Regular cardiac myocyte (primary cell): ENCODE results near the gene NRF1. TPM values are rescaled to one million over a fixed set of nuclear protein-coding genes. Genes with fewer than 3 reads are reported as not detected.

Experiments used
- total RNA-seq: library from RNA; depleted of rRNA; stranded (reverse); fragments of >200 nt; gene quantifications from 2 replicates; pipeline ENCODE4 v1.2.3, GENCODE V29; 2014

The NRF1 gene
- total RNA-seq: 11.3 and 12.3 TPM in 2 replicates

DNA sequence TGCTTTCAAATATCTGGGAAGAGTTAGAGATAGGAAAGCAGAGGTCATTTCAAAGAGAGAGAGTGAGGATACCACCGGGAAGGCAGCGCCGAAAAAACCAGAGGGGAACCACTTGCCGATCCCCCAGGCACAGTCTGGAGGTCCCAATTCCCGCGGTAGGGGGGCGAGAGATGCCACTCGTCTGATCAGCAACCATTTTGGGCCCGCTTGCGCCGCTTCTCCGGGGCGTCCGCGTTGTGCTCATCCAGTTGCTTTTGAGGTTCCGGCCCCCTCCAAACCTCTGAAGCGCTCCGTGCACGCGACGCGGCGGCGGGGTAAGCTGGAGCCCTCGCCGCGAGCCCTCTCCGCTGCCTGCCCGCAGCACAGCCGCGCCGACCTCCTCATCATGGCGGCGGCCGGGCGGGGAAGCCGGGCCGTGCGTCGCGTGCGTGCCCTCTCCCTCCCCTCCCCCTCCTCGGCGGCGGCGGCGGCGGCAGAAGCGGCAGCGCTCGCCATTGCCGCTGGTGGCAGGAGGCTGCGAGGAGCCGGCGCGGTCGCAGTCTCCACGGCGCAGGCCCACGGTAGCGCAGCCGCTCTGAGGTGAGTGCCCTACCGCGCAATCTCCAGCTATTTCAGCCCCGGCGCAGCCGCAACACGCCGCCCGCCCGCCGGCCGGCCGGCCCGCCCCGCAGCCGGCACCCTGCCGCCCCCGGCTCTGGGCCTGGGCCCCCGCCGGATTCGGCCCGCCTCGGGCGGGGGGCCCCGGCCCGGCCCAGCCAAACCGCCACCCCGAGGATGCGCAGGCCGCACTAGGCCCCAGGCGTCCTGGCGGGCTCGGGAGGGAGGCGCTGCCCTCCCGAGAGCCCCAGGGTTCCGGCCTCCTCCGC, at the start of gene NRF1:
NRF1 (plus strand) TSS at position 475 of the 866 bp plus-strand sequence. CDS start 45,632 bp downstream, outside the sequence.

Other genes with a start within 250 kb of the NRF1 start
- 5.2 and 5.9 TPM in 2 replicates for gene STRIP2, start 177.3 kb upstream of the NRF1 start, total RNA-seq
- gene SMKR1, start 109.2 kb upstream of the NRF1 start, total RNA-seq: not detected in 2 replicates